GM19239 (cell line): ENCODE results near the gene CEP112.

Experiments used
- DNase-seq: peaks from one replicate; pipeline ENCODE4 v3.0.0; 2011; ENCODE audit warnings: low spot score; ENCODE audit not compliant: insufficient read length
- FAIRE-seq: peaks from 2 replicates; lab custom pipeline; 2011; peaks lifted over from hg19 to GRCh38; lab: Jason Lieb, UNC

Gene CEP112

DNA sequence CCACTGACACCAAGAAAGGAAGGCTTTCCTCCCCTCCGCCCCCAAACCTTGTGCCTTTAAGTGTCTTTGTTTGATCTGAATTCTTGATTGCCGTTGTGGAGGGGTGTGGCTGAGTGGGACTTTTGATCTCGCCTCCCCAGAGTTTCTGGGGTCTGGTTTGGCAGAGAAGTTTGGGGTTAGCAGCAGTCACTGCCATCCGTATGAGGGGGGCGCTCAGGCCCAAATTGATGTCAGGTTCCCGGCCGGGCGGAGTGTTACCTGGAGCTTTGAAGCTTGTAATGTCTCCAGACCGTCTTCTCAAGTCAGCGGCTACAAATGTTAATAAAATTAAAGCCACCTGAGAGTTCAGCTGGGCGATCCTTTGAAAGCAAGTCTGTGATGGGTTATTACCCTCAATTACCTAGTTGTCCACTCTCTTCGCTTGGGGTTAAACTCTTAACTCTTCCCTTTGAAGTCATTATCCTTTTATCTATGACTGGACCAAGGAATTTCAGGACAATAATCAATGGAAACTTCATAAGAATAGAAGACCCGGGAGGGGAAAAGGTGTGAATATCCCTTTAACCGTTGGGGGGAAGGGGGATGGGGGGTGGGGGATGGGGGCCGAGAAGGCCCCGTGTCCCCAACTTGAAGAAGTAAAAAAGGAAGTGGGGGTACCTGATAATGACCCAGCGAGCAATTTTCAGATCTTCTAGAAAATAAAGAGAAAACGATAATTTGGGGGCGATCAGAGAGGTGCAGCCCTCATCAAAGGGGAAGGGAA, 598.7 kb downstream of the CEP112 start:
- no peak for DNase-seq
- no peak for FAIRE-seq

- no peak for DNase-seq
- no peak for FAIRE-seq
These were observed 599.6 kb downstream of the CEP112 start for GRCh38 chr17:65592125-65592965.

GRCh38 chr17:65589321-65589720, 602.6 kb downstream of the CEP112 start:
- DNase-seq: no peak
- FAIRE-seq: no peak

- FAIRE-seq: no peak
- DNase-seq: no peak
These were observed 603.6 kb downstream of the CEP112 start for GRCh38 chr17:65588181-65588808.

DNA sequence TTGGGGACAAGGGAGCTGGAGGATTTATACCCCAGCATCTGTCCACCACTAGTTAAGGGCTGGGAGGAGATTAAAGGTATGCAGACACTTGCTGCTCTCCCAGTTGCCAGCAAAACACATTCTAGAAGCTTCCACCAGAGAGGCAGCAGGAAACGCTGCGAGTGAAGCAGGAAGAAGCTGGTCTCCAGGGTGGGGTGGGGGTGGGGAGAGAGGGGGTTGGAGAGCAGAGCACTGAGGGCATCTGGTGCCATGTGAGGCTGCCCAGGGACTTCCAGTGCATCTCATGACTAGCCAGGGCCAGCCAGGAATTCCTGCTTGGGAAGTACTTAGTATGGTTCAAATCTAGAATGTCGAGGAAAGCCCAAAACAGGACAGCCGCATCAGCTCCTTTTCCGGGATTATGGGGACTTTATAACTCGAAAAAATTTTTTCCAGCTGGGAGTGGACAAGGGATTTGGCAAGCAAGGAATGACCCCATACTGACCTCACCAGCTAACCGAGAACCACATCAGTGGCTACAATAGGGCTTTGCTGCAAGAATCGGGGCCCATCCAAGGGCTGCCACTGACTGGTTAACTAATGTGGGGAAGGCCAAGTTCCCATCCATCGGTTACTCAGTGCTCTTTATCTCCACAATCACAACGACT, 604.3 kb downstream of the CEP112 start:
- FAIRE-seq: no peak
- DNase-seq: no peak

DNA sequence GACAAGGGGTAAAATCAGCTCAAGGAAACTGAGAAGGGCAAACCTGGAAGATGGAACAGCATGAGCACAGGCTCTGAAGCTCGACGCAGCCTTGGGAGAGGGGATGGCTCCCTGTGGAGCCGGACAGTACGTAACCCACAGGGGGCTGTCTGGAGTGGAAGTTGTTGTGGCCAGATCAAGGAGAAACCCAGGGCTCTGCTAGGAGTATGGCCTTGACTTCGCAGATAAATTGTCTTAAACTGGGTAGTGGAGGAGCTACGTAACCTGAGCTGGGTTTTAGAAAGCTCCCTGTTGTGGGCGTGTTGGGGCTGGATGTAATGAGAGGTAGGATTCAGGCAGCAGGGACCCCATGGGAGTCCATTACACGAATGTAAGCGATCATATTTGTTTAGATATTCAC, 605.0 kb downstream of the CEP112 start:
- FAIRE-seq: no peak

More for the DNA sequence above, 605.0 kb downstream of the CEP112 start:
- no peak for DNase-seq
